Activated CD8-positive, alpha-beta T cell treated with anti-CD3 and anti-CD28 coated beads for 36 hours (primary cell): ENCODE results near the gene CTDSPL. TPM values are rescaled to one million over a fixed set of nuclear protein-coding genes. Genes with fewer than 3 reads are reported as not detected.

Experiments used
- ATAC-seq: fragments of 200-7000 bp; cut with Tn5 transposase; one replicate; pipeline ENCODE4 v1.10.0; 2021; ENCODE audit warnings: mild to moderate bottlenecking, moderate library complexity
- CTCF ChIA-PET: fragments of 350-600 bp; sonication (Branson Sonifier 250); formaldehyde crosslinking; loops from one replicate; lab custom pipeline; 2021; ENCODE audit warnings: antibody characterized with exemption; lab: Charles Lee
- POLR2A ChIA-PET: fragments of 350-600 bp; sonication (Branson Sonifier 250); formaldehyde crosslinking; loops from one replicate; lab custom pipeline; 2021; ENCODE audit warnings: antibody characterized with exemption; lab: Charles Lee
- DNase-seq: peaks from one replicate; pipeline ENCODE4 v3.0.0-alpha.2; 2020
- H3K27ac Mint-ChIP-seq: one replicate; pipeline ENCODE4 v1.8.0; 2021; ENCODE audit warnings: mild to moderate bottlenecking, mixed read lengths
- H3K27me3 Mint-ChIP-seq: one replicate; pipeline ENCODE4 v1.8.0; 2021; ENCODE audit warnings: mixed read lengths
- H3K36me3 Mint-ChIP-seq: one replicate; pipeline ENCODE4 v1.8.0; 2021; ENCODE audit warnings: low read depth, mixed read lengths
- H3K4me1 Mint-ChIP-seq: one replicate; pipeline ENCODE4 v1.8.0; 2021; ENCODE audit warnings: low read depth, mixed read lengths
- H3K4me3 Mint-ChIP-seq: one replicate; pipeline ENCODE4 v1.8.0; 2021; ENCODE audit warnings: mild to moderate bottlenecking, moderate library complexity, mixed read lengths
- H3K9me3 Mint-ChIP-seq: one replicate; pipeline ENCODE4 v1.8.0; 2021; ENCODE audit warnings: mixed read lengths
- intact Hi-C: fragments of 100-400 bp; cut with micrococcal nuclease; formaldehyde crosslinking; loops from one replicate; pipeline ENCODE4 v1.10.0; 2022
- total RNA-seq, 2 experiments: library from RNA; stranded (reverse); gene quantifications; one replicate each; pipeline ENCODE4 v1.2.3, GENCODE V29; 2021
- TF ChIP-seq, protein P1 (sequence below): fragments of 200-600 bp; IDR thresholded peaks from one replicate; pipeline ENCODE4 v1.8.0; 2022; ENCODE audit warnings: antibody characterized with exemption, mild to moderate bottlenecking

The CTDSPL gene
- total RNA-seq, 2 experiments from 2014 or later = 1.2 to 1.7 TPM

DNA sequence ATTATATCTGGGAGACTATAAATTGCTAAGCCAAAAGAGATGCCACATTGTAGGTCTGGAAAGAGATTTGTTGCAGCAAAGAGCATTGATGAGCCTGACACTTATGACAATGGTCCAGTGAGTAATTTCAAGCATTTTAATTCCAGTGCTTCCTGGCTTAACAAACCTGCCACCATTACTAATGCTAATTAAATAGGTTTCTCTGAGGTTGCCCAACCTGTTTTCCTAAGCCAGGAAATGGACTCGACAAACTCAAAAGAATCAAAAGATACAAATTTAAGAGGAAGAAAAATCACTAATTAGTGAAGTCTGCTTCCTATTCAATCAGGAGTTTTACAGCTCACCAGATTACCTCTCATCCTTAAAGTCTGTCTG lies 36.7 kb upstream of the CTDSPL start:
- no peak overlapping the region for H3K4me3 Mint-ChIP-seq

DNA sequence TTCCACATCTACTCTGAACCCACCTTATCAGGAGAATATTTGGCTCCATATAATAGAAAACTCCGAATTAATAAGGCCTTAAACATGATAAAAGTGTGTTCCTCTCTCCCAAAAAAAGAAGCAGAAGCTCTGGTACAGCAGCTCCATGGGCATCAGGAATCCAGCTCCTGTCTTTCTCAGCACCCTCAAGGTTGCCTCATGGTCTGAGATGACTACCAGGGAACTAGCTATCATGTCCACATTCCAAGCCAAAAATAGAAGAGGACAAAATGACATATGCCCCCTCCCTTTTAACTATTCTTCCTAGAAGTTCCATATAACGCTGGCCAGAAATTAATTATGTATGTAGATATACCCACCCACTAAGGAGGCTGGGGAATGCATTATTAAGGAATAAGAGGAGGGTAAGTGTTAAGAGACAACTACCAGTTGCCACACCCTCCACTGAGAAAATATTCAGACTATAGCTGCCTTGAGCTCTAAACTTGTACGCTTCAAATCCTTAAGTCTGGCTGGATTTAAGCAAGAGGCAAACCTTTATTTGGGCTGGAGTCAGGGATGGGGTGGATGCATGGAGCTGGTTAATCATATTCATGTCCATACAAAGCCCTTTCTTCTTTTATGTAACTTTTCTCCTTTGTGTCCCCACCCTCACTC lies 35.8 kb upstream of the CTDSPL start:
- TF ChIP-seq, protein P1, sequence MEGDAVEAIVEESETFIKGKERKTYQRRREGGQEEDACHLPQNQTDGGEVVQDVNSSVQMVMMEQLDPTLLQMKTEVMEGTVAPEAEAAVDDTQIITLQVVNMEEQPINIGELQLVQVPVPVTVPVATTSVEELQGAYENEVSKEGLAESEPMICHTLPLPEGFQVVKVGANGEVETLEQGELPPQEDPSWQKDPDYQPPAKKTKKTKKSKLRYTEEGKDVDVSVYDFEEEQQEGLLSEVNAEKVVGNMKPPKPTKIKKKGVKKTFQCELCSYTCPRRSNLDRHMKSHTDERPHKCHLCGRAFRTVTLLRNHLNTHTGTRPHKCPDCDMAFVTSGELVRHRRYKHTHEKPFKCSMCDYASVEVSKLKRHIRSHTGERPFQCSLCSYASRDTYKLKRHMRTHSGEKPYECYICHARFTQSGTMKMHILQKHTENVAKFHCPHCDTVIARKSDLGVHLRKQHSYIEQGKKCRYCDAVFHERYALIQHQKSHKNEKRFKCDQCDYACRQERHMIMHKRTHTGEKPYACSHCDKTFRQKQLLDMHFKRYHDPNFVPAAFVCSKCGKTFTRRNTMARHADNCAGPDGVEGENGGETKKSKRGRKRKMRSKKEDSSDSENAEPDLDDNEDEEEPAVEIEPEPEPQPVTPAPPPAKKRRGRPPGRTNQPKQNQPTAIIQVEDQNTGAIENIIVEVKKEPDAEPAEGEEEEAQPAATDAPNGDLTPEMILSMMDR = no peak
- ChIA-PET POLR2A (no interaction called here), CTCF (no interaction called here)
- ATAC-seq = no peak
- H3K36me3 Mint-ChIP-seq = no peaks in the 10 kb centered on the region
- H3K4me1 Mint-ChIP-seq = no peaks in the 10 kb centered on the region
- no peaks in the 10 kb centered on the region for H3K9me3 Mint-ChIP-seq
- no peak overlapping the region for H3K27ac Mint-ChIP-seq
- no peak for DNase-seq
- H3K4me3 Mint-ChIP-seq = no peak overlapping the region
- intact Hi-C loops = no loop called here
- no peaks in the 10 kb centered on the region for H3K27me3 Mint-ChIP-seq

More for the DNA sequence above, 36.7 kb upstream of the CTDSPL start:
- CTCF ChIA-PET = no interaction called here
- no peaks in the 10 kb centered on the region for H3K27me3 Mint-ChIP-seq
- no peak for DNase-seq
- H3K36me3 Mint-ChIP-seq = no peaks in the 10 kb centered on the region
- ATAC-seq = no peak
- H3K27ac Mint-ChIP-seq = no peak overlapping the region
- intact Hi-C loops = no loop called here
- POLR2A ChIA-PET = no interaction called here
- TF ChIP-seq, protein P1 = no peak
- no peaks in the 10 kb centered on the region for H3K9me3 Mint-ChIP-seq
- H3K4me1 Mint-ChIP-seq = no peaks in the 10 kb centered on the region

DNA sequence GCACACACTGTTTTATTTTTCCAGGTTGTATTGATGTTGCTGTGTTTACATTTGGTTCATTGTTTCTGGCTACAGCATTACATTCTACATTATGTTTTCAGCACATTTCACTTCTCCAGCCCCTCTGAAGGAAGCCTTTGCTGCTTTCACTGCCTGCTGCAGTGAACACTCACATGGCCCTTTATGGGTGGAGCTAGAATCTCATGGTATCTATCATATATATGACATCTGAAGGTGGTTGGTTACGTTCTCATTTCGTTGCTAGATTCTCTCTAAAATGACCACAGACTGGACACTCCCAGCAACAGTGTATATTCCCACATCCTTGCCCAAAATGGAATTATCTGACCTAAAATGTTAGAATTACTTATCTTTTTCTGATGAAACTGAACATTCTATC lies 35.2 kb upstream of the CTDSPL start:
- ChIA-PET CTCF (no interaction called here), POLR2A (interaction anchor here (1.8 kb wide), 1 partner anchor 9 kb away, joined by 7 read pairs; no protein-coding TSS in a partner anchor)
- DNase-seq = no peak
- Mint-ChIP-seq H3K9me3 (no peaks in the 10 kb centered on the region), H3K4me3 (no peak overlapping the region), H3K27ac (no peak overlapping the region), H3K4me1 (no peaks in the 10 kb centered on the region), H3K36me3 (no peaks in the 10 kb centered on the region), H3K27me3 (no peaks in the 10 kb centered on the region)
- ATAC-seq = no peak
- TF ChIP-seq, protein P1 = no peak
- intact Hi-C loops = no loop called here

DNA sequence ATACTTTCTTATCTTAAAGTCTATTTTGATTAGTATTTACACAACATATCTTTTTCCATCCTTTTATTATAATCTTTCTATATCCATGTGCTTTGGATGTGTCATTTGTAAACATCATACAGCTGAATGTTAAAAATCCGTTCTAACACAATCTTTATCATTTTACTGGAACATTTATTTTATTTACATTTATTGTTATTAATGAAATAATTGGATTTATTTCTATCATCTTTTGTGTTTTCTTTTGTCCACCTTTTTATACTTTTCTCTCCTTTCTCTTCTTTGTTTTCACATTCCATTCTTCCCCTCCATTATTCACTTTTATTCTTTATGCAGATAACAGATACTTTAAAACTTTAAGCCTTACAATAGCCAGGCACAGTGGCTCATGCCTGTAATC lies 34.7 kb upstream of the CTDSPL start:
- POLR2A ChIA-PET = interaction anchor here (1.8 kb wide), 1 partner anchor 10 kb away, joined by 7 read pairs; no protein-coding TSS in a partner anchor
- Mint-ChIP-seq H3K27ac (no peak overlapping the region), H3K36me3 (no peaks in the 10 kb centered on the region), H3K9me3 (no peaks in the 10 kb centered on the region), H3K4me1 (no peaks in the 10 kb centered on the region), H3K4me3 (no peak overlapping the region), H3K27me3 (no peaks in the 10 kb centered on the region)
- no peak for ATAC-seq
- TF ChIP-seq, protein P1 = no peak
- CTCF ChIA-PET = no interaction called here
- DNase-seq = no peak
- intact Hi-C loops = no loop called here

DNA sequence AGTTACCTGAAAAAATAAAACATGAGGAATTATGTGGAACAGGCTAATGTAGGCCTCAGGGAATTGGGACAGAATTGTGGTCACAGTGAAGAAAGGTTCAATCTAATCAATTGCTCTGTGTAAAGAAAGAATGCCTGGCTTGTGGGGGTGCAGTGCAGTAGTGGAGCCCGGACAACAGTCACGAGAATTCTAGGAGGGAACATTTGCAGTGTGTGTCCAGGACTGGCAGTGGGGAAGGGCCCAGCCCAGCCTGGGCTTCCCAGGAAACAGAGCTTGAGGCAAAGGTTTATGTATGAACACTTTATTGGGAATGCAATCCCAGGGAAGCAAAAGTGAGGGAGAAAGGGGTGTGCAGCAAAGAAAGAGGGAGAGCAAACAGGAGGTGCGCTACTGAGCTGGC lies 29.2 kb upstream of the CTDSPL start:
- Mint-ChIP-seq H3K27me3 (no peaks in the 10 kb centered on the region), H3K27ac (no peak overlapping the region), H3K4me3 (no peak overlapping the region), H3K4me1 (no peaks in the 10 kb centered on the region), H3K9me3 (no peaks in the 10 kb centered on the region), H3K36me3 (no peaks in the 10 kb centered on the region)
- ATAC-seq (no peak), DNase-seq (no peak)
- TF ChIP-seq, protein P1 = no peak
- intact Hi-C loops = no loop called here
- ChIA-PET POLR2A (no interaction called here), CTCF (interaction anchor here (1.0 kb wide), 1 partner anchor 22 kb away, joined by 3 read pairs; no protein-coding TSS in a partner anchor)
